GM12891 (cell line): ENCODE data around the gene CHP2.

ENCODE experiments used
- DNase-seq: peaks from one replicate; pipeline ENCODE4 v3.0.0; 2011; ENCODE audit warnings: low spot score; ENCODE audit not compliant: insufficient read length
- FAIRE-seq: peaks from 2 replicates; lab custom pipeline; 2011; peaks lifted over from hg19 to GRCh38; lab: Jason Lieb, UNC
- PAX5 ChIP-seq: IDR thresholded peaks from 2 replicates; pipeline ENCODE4 v1.6.1; 2011; ENCODE audit warnings: low read length, moderate library complexity, mild to moderate bottlenecking; ENCODE audit not compliant: insufficient read depth, severe bottlenecking
- POLR2A ChIP-seq: IDR thresholded peaks from 2 replicates; pipeline ENCODE4 v1.6.1; 2011; ENCODE audit warnings: low read depth, low read length, control low read depth
- POLR2AphosphoS5 ChIP-seq: IDR thresholded peaks from 2 replicates; pipeline ENCODE4 v1.6.1; 2011; ENCODE audit warnings: low read depth, low read length, control low read depth
- POU2F2 ChIP-seq: IDR thresholded peaks from 2 replicates; pipeline ENCODE4 v1.6.1; 2011; ENCODE audit warnings: low read depth, mild to moderate bottlenecking, control low read depth, low read length, moderate library complexity
- SPI1 ChIP-seq: IDR thresholded peaks from 2 replicates; pipeline ENCODE4 v1.6.1; 2011; ENCODE audit warnings: low read depth, low read length, control low read depth
- TAF1 ChIP-seq: IDR thresholded peaks from 2 replicates; pipeline ENCODE4 v1.6.1; 2011; ENCODE audit warnings: low read depth, low read length, control low read depth

CHP2 gene

GRCh38 chr16:23771027-23771426 lies 16.2 kb downstream of the CHP2 start:
- no peak for TF ChIP-seq POU2F2
- no peak for TF ChIP-seq PAX5
- no peak for TF ChIP-seq SPI1
- no peak for TF ChIP-seq POLR2AphosphoS5
- no peak for TF ChIP-seq POLR2A
- no peak for TF ChIP-seq TAF1
- DNase-seq = no peak
- no peak for FAIRE-seq

- DNase-seq = no peak
- FAIRE-seq = no peak
- no peak for TF ChIP-seq PAX5
- peak; percentile 68 for TF ChIP-seq SPI1
Observed at GRCh38 chr16:23771642-23772041, 16.8 kb downstream of the CHP2 start.

- no peak for FAIRE-seq
- no peak for TF ChIP-seq SPI1
- TF ChIP-seq TAF1 = no peak
- no peak for DNase-seq
Observed at GRCh38 chr16:23773339-23773738, 18.5 kb downstream of the CHP2 start.

GRCh38 chr16:23781176-23781575 lies 26.4 kb downstream of the CHP2 start:
- DNase-seq = no peak
- FAIRE-seq = no peak
- TF ChIP-seq POLR2A (no peak), TAF1 (no peak), PAX5 (no peak), POU2F2 (no peak)

GRCh38 chr16:23784811-23785447 lies 30.1 kb downstream of the CHP2 start:
- FAIRE-seq (no peak), DNase-seq (no peak)
- TF ChIP-seq SPI1 (no peak), POLR2AphosphoS5 (no peak), TAF1 (no peak), POU2F2 (no peak), POLR2A (no peak), PAX5 (no peak)

- DNase-seq (no peak), FAIRE-seq (no peak)
- no peak for TF ChIP-seq POLR2A
- no peak for TF ChIP-seq PAX5
- TF ChIP-seq POU2F2 = no peak
- no peak for TF ChIP-seq POLR2AphosphoS5
- no peak for TF ChIP-seq TAF1
- TF ChIP-seq SPI1 = no peak
Observed at GRCh38 chr16:23785842-23786241, 31.0 kb downstream of the CHP2 start.

GRCh38 chr16:23786964-23787561 lies 32.2 kb downstream of the CHP2 start:
- FAIRE-seq (no peak), DNase-seq (no peak)
- TF ChIP-seq POLR2AphosphoS5 (no peak), POLR2A (no peak), PAX5 (no peak), POU2F2 (no peak), TAF1 (no peak), SPI1 (no peak)

GRCh38 chr16:23788685-23789084 lies 33.9 kb downstream of the CHP2 start:
- no peak for DNase-seq
- FAIRE-seq = no peak
- TF ChIP-seq POLR2AphosphoS5 (no peak), TAF1 (no peak), PAX5 (no peak), POU2F2 (no peak), POLR2A (no peak), SPI1 (no peak)

GRCh38 chr16:23795378-23795777 lies 40.6 kb downstream of the CHP2 start:
- DNase-seq (no peak), FAIRE-seq (no peak)
- TF ChIP-seq SPI1 = no peak
- TF ChIP-seq POLR2AphosphoS5 = no peak
- no peak for TF ChIP-seq POLR2A
- TF ChIP-seq PAX5 = no peak
- no peak for TF ChIP-seq POU2F2
- no peak for TF ChIP-seq TAF1

- TF ChIP-seq TAF1 (no peak), PAX5 (no peak), POLR2A (no peak)
- DNase-seq = no peak
- FAIRE-seq = no peak
Observed at GRCh38 chr16:23796941-23797340, 42.1 kb downstream of the CHP2 start.

GRCh38 chr16:23801378-23801777 lies 46.6 kb downstream of the CHP2 start:
- peak; percentile 77 for FAIRE-seq
- DNase-seq = peak; percentile 33
- no peak for TF ChIP-seq TAF1
- TF ChIP-seq PAX5 = no peak
- TF ChIP-seq POU2F2 = no peak
- no peak for TF ChIP-seq SPI1
- TF ChIP-seq POLR2A = no peak
- no peak for TF ChIP-seq POLR2AphosphoS5
